ENCODE measurements around the gene UBB. TPM values are rescaled to one million over a fixed set of nuclear protein-coding genes. Genes with fewer than 3 reads are reported as not detected.

UBB gene
- total and polyA plus RNA-seq, 9 of the 15 experiments (the other 6 are each of a cell fraction or from before 2014, with no cell fraction given), result 1,069 to 4,143 (median 1,696) TPM

DNA sequence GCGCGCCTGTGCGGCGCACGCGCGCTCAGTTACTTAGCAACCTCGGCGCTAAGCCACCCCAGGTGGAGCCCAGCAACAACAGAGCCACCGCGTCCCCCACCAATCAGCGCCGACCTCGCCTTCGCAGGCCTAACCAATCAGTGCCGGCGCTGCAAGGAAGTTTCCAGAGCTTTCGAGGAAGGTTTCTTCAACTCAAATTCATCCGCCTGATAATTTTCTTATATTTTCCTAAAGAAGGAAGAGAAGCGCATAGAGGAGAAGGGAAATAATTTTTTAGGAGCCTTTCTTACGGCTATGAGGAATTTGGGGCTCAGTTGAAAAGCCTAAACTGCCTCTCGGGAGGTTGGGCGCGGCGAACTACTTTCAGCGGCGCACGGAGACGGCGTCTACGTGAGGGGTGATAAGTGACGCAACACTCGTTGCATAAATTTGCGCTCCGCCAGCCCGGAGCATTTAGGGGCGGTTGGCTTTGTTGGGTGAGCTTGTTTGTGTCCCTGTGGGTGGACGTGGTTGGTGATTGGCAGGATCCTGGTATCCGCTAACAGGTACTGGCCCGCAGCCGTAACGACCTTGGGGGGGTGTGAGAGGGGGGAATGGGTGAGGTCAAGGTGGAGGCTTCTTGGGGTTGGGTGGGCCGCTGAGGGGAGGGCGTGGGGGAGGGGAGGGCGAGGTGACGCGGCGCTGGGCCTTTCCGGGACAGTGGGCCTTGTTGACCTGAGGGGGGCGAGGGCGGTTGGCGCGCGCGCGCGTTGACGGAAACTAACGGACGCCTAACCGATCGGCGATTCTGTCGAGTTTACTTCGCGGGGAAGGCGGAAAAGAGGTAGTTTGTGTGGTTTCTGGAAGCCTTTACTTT, at the start of gene UBB (continued):
- TF ChIP-seq, protein P1, sequence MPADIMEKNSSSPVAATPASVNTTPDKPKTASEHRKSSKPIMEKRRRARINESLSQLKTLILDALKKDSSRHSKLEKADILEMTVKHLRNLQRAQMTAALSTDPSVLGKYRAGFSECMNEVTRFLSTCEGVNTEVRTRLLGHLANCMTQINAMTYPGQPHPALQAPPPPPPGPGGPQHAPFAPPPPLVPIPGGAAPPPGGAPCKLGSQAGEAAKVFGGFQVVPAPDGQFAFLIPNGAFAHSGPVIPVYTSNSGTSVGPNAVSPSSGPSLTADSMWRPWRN (IDR thresholded peaks at IDR 0.05; ENCODE audit: low read depth), result no peak
- TF ChIP-seq ATF7 (IDR thresholded peaks at IDR 0.05), result peak; percentile 94
- TF ChIP-seq, protein P2, sequence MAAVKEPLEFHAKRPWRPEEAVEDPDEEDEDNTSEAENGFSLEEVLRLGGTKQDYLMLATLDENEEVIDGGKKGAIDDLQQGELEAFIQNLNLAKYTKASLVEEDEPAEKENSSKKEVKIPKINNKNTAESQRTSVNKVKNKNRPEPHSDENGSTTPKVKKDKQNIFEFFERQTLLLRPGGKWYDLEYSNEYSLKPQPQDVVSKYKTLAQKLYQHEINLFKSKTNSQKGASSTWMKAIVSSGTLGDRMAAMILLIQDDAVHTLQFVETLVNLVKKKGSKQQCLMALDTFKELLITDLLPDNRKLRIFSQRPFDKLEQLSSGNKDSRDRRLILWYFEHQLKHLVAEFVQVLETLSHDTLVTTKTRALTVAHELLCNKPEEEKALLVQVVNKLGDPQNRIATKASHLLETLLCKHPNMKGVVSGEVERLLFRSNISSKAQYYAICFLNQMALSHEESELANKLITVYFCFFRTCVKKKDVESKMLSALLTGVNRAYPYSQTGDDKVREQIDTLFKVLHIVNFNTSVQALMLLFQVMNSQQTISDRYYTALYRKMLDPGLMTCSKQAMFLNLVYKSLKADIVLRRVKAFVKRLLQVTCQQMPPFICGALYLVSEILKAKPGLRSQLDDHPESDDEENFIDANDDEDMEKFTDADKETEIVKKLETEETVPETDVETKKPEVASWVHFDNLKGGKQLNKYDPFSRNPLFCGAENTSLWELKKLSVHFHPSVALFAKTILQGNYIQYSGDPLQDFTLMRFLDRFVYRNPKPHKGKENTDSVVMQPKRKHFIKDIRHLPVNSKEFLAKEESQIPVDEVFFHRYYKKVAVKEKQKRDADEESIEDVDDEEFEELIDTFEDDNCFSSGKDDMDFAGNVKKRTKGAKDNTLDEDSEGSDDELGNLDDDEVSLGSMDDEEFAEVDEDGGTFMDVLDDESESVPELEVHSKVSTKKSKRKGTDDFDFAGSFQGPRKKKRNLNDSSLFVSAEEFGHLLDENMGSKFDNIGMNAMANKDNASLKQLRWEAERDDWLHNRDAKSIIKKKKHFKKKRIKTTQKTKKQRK (IDR thresholded peaks at IDR 0.05; ENCODE audit: borderline replicate concordance, low read depth, low read length), result no peak
- no peak for TF ChIP-seq NUFIP1 (IDR thresholded peaks at IDR 0.05; ENCODE audit: partially characterized antibody)
- TF ChIP-seq ZNF583 (CRISPR knock-in tag; IDR thresholded peaks at IDR 0.05), result no peak
- TF ChIP-seq, protein P3, sequence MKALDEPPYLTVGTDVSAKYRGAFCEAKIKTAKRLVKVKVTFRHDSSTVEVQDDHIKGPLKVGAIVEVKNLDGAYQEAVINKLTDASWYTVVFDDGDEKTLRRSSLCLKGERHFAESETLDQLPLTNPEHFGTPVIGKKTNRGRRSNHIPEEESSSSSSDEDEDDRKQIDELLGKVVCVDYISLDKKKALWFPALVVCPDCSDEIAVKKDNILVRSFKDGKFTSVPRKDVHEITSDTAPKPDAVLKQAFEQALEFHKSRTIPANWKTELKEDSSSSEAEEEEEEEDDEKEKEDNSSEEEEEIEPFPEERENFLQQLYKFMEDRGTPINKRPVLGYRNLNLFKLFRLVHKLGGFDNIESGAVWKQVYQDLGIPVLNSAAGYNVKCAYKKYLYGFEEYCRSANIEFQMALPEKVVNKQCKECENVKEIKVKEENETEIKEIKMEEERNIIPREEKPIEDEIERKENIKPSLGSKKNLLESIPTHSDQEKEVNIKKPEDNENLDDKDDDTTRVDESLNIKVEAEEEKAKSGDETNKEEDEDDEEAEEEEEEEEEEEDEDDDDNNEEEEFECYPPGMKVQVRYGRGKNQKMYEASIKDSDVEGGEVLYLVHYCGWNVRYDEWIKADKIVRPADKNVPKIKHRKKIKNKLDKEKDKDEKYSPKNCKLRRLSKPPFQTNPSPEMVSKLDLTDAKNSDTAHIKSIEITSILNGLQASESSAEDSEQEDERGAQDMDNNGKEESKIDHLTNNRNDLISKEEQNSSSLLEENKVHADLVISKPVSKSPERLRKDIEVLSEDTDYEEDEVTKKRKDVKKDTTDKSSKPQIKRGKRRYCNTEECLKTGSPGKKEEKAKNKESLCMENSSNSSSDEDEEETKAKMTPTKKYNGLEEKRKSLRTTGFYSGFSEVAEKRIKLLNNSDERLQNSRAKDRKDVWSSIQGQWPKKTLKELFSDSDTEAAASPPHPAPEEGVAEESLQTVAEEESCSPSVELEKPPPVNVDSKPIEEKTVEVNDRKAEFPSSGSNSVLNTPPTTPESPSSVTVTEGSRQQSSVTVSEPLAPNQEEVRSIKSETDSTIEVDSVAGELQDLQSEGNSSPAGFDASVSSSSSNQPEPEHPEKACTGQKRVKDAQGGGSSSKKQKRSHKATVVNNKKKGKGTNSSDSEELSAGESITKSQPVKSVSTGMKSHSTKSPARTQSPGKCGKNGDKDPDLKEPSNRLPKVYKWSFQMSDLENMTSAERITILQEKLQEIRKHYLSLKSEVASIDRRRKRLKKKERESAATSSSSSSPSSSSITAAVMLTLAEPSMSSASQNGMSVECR (CRISPR knock-in tag; IDR thresholded peaks at IDR 0.05), result peak; percentile 41; the same call in 1 of the 2 replicates
- TF ChIP-seq NCOA2 (IDR thresholded peaks at IDR 0.05; ENCODE audit: partially characterized antibody in 2 of 2), result no peak
- TF ChIP-seq, protein P4, sequence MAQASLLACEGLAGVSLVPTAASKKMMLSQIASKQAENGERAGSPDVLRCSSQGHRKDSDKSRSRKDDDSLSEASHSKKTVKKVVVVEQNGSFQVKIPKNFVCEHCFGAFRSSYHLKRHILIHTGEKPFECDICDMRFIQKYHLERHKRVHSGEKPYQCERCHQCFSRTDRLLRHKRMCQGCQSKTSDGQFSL (CRISPR knock-in tag; IDR thresholded peaks at IDR 0.05), result no peak; the same call in 1 of the 2 replicates
- TF ChIP-seq, protein P4 (tag; IDR thresholded peaks at IDR 0.05), result 0 out of 4 replicates have a peak, but pooled peaks of 1 of the 2 experiments have one; percentile 64
- no peak for TF ChIP-seq SMARCB1 (IDR thresholded peaks at IDR 0.05; ENCODE audit: insufficient read length, low read depth)
- TF ChIP-seq, protein P5, sequence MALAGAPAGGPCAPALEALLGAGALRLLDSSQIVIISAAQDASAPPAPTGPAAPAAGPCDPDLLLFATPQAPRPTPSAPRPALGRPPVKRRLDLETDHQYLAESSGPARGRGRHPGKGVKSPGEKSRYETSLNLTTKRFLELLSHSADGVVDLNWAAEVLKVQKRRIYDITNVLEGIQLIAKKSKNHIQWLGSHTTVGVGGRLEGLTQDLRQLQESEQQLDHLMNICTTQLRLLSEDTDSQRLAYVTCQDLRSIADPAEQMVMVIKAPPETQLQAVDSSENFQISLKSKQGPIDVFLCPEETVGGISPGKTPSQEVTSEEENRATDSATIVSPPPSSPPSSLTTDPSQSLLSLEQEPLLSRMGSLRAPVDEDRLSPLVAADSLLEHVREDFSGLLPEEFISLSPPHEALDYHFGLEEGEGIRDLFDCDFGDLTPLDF (CRISPR knock-in tag; IDR thresholded peaks at IDR 0.05), result peak; percentile 54; the same call in 1 of the 2 replicates
- TF ChIP-seq SIN3B (IDR thresholded peaks at IDR 0.05; ENCODE audit: low read depth), result no peak; the same call in 1 of the 2 replicates
- TF ChIP-seq, protein P6, sequence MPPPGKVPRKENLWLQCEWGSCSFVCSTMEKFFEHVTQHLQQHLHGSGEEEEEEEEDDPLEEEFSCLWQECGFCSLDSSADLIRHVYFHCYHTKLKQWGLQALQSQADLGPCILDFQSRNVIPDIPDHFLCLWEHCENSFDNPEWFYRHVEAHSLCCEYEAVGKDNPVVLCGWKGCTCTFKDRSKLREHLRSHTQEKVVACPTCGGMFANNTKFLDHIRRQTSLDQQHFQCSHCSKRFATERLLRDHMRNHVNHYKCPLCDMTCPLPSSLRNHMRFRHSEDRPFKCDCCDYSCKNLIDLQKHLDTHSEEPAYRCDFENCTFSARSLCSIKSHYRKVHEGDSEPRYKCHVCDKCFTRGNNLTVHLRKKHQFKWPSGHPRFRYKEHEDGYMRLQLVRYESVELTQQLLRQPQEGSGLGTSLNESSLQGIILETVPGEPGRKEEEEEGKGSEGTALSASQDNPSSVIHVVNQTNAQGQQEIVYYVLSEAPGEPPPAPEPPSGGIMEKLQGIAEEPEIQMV (tag; conservative IDR thresholded peaks at IDR 0.05; ENCODE audit: low read depth), result no peak

Measured in K562 (cell line).